ENCODE results near the gene S100A4.

DNA sequence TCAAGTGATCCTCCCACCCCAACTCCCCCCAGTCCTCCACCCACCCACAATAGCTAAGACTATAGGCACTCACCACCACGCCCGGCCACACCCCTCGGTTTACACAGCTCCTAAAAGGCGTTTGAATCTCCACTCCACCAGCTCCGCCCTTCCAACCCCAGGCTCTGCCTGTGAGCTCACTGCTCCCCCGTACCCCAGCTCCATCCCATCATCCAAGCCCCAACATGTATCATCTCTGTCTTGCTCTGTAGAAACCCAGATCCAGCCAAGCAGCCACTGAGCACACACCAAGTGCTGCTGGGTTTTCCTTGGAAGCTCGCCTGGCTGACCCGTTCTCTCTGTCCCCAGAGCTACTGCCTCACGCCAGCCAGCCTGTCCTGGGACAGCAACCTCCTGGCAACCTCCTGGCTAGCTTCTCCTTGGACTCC is 32.0 kb upstream of the S100A4 start:
- no peak for TF ChIP-seq POLR2A (IDR thresholded peaks at IDR 0.05)
- TF ChIP-seq, protein P1, sequence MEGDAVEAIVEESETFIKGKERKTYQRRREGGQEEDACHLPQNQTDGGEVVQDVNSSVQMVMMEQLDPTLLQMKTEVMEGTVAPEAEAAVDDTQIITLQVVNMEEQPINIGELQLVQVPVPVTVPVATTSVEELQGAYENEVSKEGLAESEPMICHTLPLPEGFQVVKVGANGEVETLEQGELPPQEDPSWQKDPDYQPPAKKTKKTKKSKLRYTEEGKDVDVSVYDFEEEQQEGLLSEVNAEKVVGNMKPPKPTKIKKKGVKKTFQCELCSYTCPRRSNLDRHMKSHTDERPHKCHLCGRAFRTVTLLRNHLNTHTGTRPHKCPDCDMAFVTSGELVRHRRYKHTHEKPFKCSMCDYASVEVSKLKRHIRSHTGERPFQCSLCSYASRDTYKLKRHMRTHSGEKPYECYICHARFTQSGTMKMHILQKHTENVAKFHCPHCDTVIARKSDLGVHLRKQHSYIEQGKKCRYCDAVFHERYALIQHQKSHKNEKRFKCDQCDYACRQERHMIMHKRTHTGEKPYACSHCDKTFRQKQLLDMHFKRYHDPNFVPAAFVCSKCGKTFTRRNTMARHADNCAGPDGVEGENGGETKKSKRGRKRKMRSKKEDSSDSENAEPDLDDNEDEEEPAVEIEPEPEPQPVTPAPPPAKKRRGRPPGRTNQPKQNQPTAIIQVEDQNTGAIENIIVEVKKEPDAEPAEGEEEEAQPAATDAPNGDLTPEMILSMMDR (IDR thresholded peaks at IDR 0.05): no peak
